ENCODE data around the gene ENTREP1. TPM values are rescaled to one million over a fixed set of nuclear protein-coding genes. Genes with fewer than 3 reads are reported as not detected.
"Not testable (repeated sequence)": the region's sequence is repeated elsewhere in the genome, so short reads cannot be mapped to it uniquely, and the experiment has no call there.

The ENTREP1 gene
- total and polyA plus RNA-seq, 8 donors, result 2.7 to 8.8 (median 5.4) TPM

DNA sequence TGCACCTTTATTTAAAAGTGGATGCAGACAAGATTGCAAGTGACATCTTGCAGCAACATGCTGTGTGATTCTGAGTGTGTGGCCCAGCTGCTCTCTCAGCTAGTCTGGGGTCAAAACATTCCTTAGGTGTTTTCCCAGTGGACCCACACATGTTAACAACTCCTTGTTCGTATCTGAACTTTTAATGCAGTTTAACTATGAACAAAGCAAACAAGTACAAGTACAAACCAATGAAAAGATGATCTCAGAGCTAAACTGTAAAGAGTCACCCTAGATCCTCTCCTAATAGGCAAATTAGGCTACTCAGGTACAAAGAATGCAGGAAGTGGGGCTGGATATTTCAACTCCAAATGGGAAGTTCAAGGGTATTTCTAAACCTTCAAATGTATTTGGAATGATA lies 108.4 kb downstream of the ENTREP1 start:
- Histone ChIP-seq H3K36me3 (no peaks in the 10 kb centered on the region), H3K4me1 (no peaks in the 10 kb centered on the region), H3K27ac (no peak overlapping the region), H3K27me3 (no peaks in the 10 kb centered on the region), H3K4me3 (no peak overlapping the region), H3K9me3 (no peaks in the 10 kb centered on the region)
- TF ChIP-seq, protein P1, sequence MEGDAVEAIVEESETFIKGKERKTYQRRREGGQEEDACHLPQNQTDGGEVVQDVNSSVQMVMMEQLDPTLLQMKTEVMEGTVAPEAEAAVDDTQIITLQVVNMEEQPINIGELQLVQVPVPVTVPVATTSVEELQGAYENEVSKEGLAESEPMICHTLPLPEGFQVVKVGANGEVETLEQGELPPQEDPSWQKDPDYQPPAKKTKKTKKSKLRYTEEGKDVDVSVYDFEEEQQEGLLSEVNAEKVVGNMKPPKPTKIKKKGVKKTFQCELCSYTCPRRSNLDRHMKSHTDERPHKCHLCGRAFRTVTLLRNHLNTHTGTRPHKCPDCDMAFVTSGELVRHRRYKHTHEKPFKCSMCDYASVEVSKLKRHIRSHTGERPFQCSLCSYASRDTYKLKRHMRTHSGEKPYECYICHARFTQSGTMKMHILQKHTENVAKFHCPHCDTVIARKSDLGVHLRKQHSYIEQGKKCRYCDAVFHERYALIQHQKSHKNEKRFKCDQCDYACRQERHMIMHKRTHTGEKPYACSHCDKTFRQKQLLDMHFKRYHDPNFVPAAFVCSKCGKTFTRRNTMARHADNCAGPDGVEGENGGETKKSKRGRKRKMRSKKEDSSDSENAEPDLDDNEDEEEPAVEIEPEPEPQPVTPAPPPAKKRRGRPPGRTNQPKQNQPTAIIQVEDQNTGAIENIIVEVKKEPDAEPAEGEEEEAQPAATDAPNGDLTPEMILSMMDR (IDR thresholded peaks at IDR 0.05), result no peak
- no peak for FAIRE-seq
- WGBS, 2 donors, result 30 to 36% methylated on average over 1 of the region's 1 CpG
- no peak for DNase-seq
- intact Hi-C loops (cut with DNase I), result no loop called here
- ATAC-seq, result peak in 1 of 4 donors; percentile 53

DNA sequence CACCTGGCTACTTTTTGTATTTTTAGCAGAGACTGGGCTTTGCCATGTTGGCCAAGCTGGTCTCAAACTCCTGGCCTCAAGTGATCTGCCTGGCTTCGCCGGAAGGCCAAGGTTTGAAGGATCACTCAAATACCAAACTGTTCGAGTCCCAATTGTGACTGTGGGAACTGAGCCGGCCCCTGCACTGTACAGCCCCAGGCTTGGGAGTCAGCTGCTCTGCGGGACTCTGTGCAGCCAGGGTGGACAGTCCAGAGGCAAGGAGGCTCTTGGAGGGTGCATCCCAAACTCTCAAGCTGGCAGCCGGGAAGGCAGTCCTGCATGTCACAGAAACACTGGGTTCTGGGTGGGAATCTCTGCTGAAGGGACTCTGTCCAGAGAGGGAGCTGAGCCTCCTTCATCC lies 109.0 kb downstream of the ENTREP1 start:
- H3K4me1 ChIP-seq, result no peaks in the 10 kb centered on the region
- TF ChIP-seq, protein P1 (IDR thresholded peaks at IDR 0.05), result no peak
- ATAC-seq (no peak), DNase-seq (no peak), FAIRE-seq (no peak)
- 95 to 96% methylated on average over 6 of the region's 6 CpGs for WGBS, 2 donors
- no peaks in the 10 kb centered on the region for H3K9me3 ChIP-seq
- no peaks in the 10 kb centered on the region for H3K36me3 ChIP-seq
- intact Hi-C loops (cut with DNase I), result no loop called here
- H3K27ac ChIP-seq, result no peak overlapping the region
- H3K27me3 ChIP-seq, result no peaks in the 10 kb centered on the region
- no peak overlapping the region for H3K4me3 ChIP-seq

DNA sequence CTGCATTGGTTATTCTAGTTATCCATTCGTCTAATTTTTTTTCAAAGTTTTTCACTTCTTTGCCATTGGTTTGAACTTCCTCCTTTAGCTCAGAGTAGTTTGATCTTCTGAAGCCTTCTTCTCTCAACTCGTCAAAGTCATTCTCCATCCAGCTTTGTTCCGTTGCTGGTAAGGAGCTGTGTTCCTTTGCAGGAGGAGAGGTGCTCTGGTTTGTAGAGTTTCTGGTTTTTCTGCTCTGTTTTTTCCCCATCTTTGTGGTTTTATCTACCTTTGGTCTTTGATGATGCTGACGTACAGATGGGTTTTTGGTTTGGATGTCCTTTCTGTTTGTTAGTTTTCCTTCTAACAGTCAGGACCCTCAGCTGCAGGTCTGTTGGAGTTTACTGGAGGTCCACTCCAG lies 114.6 kb downstream of the ENTREP1 start:
- intact Hi-C loops (cut with DNase I), result loop anchor here in 1 of 3 donors (10.0 kb wide), 1 partner anchor 55 kb away; no protein-coding TSS in a partner anchor
- 92 to 96% methylated on average over 4 of the region's 4 CpGs for WGBS, 2 donors
- not testable (repeated sequence) for DNase-seq, H3K27me3 ChIP-seq, H3K27ac ChIP-seq, H3K36me3 ChIP-seq, ATAC-seq, FAIRE-seq, H3K4me3 ChIP-seq, H3K4me1 ChIP-seq, H3K9me3 ChIP-seq

DNA sequence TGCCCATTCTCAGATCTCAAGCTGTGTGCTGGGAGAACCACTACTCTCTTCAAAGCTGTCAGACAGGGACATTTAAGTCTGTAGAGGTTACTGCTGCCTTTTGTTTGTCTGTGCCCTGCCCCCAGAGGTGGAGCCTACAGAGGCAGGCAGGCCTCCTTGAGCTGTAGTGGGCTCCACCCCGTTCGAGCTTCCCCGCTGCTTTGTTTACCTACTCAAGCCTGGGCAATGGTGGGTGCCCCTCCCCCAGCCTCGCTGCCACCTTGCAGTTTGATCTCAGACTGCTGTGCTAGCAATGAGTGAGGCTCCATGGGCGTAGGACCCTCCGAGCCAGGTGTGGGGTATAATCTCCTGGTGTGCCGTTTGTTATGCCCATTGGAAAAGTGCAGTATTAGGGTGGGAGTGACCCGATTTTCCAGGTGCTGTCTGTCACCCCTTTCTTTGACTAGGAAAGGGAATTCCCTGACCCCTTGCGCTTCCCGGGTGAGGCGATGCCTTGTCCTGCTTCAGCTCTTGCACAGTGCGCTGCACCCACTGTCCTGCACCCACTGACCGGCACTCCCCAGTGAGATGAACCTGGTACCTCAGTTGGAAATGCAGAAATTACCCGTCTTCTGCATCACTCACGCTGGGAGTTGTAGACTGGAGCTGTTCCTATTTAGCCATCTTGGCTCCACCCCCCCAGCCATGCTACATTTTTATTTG lies 115.4 kb downstream of the ENTREP1 start:
- FAIRE-seq, DNase-seq, H3K4me1 ChIP-seq, H3K27ac ChIP-seq, H3K36me3 ChIP-seq, H3K9me3 ChIP-seq, H3K27me3 ChIP-seq, ATAC-seq, H3K4me3 ChIP-seq: not testable (repeated sequence)
- WGBS, 2 donors, result 89 to 93% methylated on average over 15 of the region's 15 CpGs
- intact Hi-C loops (cut with DNase I), result loop anchor here in 1 of 3 donors (10.0 kb wide), 1 partner anchor 54 kb away; no protein-coding TSS in a partner anchor

Other genes starting within 250 kb of the ENTREP1 start
- 10 to 100 TPM; 29.1 to 70.3 (median 33.4) TPM for gene TJP2, start 150.9 kb upstream of the ENTREP1 start, total RNA-seq
- 10 to 100 TPM; 24.1 to 29.8 TPM for gene TJP2, start 150.9 kb upstream of the ENTREP1 start, polyA plus RNA-seq

Data from pancreas (tissue), 10 donors.